Fibroblast of lung (primary cell): ENCODE results near the gene DLGAP1. TPM values are rescaled to one million over a fixed set of nuclear protein-coding genes. Genes with fewer than 3 reads are reported as not detected.
A peak's percentile ranks its signal among the peaks of the same experiment; 100 is the strongest.

Source experiments
- DNase-seq, 2 donors: peaks; one replicate each; pipeline versions ENCODE4 v3.0.0 to v3.0.0-alpha.2; 2010; ENCODE audit warnings: low read depth in 2 of 2
- H2AFZ ChIP-seq: 2 replicates; pipeline ENCODE4 v1.5.1; 2012; ENCODE audit warnings: low read length, control low read depth, inconsistent platforms
- H3K27ac ChIP-seq: 2 replicates; pipeline ENCODE4 v1.5.1; 2011; ENCODE audit warnings: low read length, control low read depth; ENCODE audit not compliant: insufficient read depth
- H3K27me3 ChIP-seq: 2 replicates; pipeline ENCODE4 v1.5.1; 2011; ENCODE audit warnings: mild to moderate bottlenecking, low read length; ENCODE audit not compliant: control insufficient read depth, insufficient read depth
- H3K36me3 ChIP-seq: 2 replicates; pipeline ENCODE4 v1.5.1; 2011; ENCODE audit warnings: low read length; ENCODE audit not compliant: control insufficient read depth, insufficient read depth
- H3K4me1 ChIP-seq: 2 replicates; pipeline ENCODE4 v1.5.1; 2011; ENCODE audit warnings: low read length; ENCODE audit not compliant: control insufficient read depth, insufficient read depth; ENCODE audit errors: extremely low read depth
- H3K4me2 ChIP-seq: 2 replicates; pipeline ENCODE4 v1.5.1; 2011; ENCODE audit warnings: low read length, control low read depth; ENCODE audit not compliant: insufficient read depth; ENCODE audit errors: extremely low read depth
- H3K4me3 ChIP-seq, 4 experiments: fragments of 200-600 bp in 1 of 4; sonication (generic) in 1 of 4; replicated peaks in 1 of 4; 2 replicates each; pipeline ENCODE4 v1.5.1; 2011 to 2016; ENCODE audit warnings: low read length in 4 of 4, low read depth in 3 of 4, mild to moderate bottlenecking in 3 of 4, control low read depth in 2 of 4, inconsistent platforms in 1 of 4, mixed read lengths in 1 of 4; ENCODE audit not compliant: insufficient read depth in 1 of 4; ENCODE audit errors: control extremely low read depth in 1 of 4
- H3K79me2 ChIP-seq: 2 replicates; pipeline ENCODE4 v1.5.1; 2012; ENCODE audit warnings: mild to moderate bottlenecking, low read length, inconsistent platforms; ENCODE audit not compliant: control insufficient read depth, insufficient read depth
- H3K9ac ChIP-seq: 2 replicates; pipeline ENCODE4 v1.5.1; 2011; ENCODE audit warnings: mild to moderate bottlenecking, low read length, control low read depth; ENCODE audit not compliant: insufficient read depth
- H3K9me3 ChIP-seq: 2 replicates; pipeline ENCODE4 v1.5.1; 2012; ENCODE audit warnings: low read depth, low read length; ENCODE audit not compliant: control insufficient read depth, insufficient read depth
- H4K20me1 ChIP-seq: 2 replicates; pipeline ENCODE4 v1.5.1; 2011; ENCODE audit warnings: low read length; ENCODE audit not compliant: control insufficient read depth, insufficient read depth; ENCODE audit errors: extremely low read depth
- EZH2 ChIP-seq: IDR thresholded peaks from 2 replicates; pipeline ENCODE4 v1.5.1; 2012; ENCODE audit warnings: low read length, control low read depth, mild to moderate bottlenecking; ENCODE audit errors: missing control alignments
- polyA plus RNA-seq, 2 donors: library from polyadenylated mRNA; depleted of rRNA in 1 of 2; stranded (reverse) in 1 of 2; unstranded in 1 of 2; fragments of >200 nt; gene quantifications; 2 replicates each; pipeline ENCODE4 v1.2.1, GENCODE V29; 2011 to 2012; ENCODE audit warnings: missing spikeins in 1 of 2
- total RNA-seq: library from RNA; depleted of rRNA; stranded (reverse); fragments of >200 nt; gene quantifications from 2 replicates; pipeline ENCODE4 v1.2.1, GENCODE V29; 2014
- TF ChIP-seq, protein P1 (sequence below), 2 donors: IDR thresholded peaks in 1 of 2; conservative IDR thresholded peaks in 1 of 2; 1 replicate in 1 of 2; 2 replicates in 1 of 2; pipeline ENCODE4 v1.5.1; 2011 to 2012; ENCODE audit warnings: low read length in 2 of 2, control low read depth in 1 of 2, inconsistent platforms in 1 of 2, low read depth in 1 of 2, mild to moderate bottlenecking in 1 of 2

The DLGAP1 gene
- total and polyA plus RNA-seq, 2 donors (not counting 1 experiment from before 2014, with no cell fraction given), result 0.16 to 0.17 TPM

- Histone ChIP-seq H3K27ac (no peak overlapping the region), H3K79me2 (no peaks in the 10 kb centered on the region), H3K9me3 (no peaks in the 10 kb centered on the region), H3K36me3 (no peaks in the 10 kb centered on the region), H3K4me2 (no peak overlapping the region), H4K20me1 (no peaks in the 10 kb centered on the region), H3K27me3 (no peaks in the 10 kb centered on the region), H3K4me1 (no peaks in the 10 kb centered on the region), H3K4me3 (no peak overlapping the region), H3K9ac (no peak overlapping the region), H2AFZ (no peak overlapping the region)
- no peak for TF ChIP-seq EZH2
- TF ChIP-seq, protein P1, sequence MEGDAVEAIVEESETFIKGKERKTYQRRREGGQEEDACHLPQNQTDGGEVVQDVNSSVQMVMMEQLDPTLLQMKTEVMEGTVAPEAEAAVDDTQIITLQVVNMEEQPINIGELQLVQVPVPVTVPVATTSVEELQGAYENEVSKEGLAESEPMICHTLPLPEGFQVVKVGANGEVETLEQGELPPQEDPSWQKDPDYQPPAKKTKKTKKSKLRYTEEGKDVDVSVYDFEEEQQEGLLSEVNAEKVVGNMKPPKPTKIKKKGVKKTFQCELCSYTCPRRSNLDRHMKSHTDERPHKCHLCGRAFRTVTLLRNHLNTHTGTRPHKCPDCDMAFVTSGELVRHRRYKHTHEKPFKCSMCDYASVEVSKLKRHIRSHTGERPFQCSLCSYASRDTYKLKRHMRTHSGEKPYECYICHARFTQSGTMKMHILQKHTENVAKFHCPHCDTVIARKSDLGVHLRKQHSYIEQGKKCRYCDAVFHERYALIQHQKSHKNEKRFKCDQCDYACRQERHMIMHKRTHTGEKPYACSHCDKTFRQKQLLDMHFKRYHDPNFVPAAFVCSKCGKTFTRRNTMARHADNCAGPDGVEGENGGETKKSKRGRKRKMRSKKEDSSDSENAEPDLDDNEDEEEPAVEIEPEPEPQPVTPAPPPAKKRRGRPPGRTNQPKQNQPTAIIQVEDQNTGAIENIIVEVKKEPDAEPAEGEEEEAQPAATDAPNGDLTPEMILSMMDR (conservative IDR thresholded peaks at IDR 0.05 in 1 of 2, IDR thresholded peaks at IDR 0.05 in 1 of 2; ENCODE audit: low read depth in 1 of 2, low read length in 2 of 2), result no peak
- peak in 1 of 2 donors; percentile 33 for DNase-seq
Measured at GRCh38 chr18:3554091-3554601, 901.0 kb downstream of the DLGAP1 start.

DNA sequence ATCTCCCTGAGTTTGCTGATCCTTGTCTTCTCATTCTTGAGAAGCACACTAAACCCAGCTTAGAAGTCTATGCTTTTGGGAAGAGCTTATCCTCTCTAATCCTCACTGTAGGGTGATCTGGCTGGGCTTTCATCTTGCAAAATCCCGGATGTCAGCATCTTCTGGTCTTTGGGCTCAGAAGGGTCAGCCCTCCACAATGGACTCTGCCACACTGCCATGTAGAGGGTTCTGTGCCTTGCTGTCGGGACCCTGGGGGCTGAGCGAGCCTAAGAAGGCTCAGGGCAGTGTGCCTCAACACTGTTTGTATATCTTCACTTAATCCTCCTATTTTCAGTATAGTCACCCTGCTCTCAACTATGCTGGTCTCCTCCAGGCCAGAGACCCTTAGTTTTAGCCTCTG is 902.8 kb downstream of the DLGAP1 start:
- TF ChIP-seq EZH2, result no peak
- TF ChIP-seq, protein P1 (conservative IDR thresholded peaks at IDR 0.05 in 1 of 2, IDR thresholded peaks at IDR 0.05 in 1 of 2; ENCODE audit: low read depth in 1 of 2, low read length in 2 of 2), result no peak

GRCh38 chr18:3547891-3548615 is 907.1 kb downstream of the DLGAP1 start:
- Histone ChIP-seq H3K9me3 (no peaks in the 10 kb centered on the region), H2AFZ (no peak overlapping the region), H3K27me3 (no peaks in the 10 kb centered on the region), H3K36me3 (no peaks in the 10 kb centered on the region), H3K4me1 (no peaks in the 10 kb centered on the region), H3K9ac (no peak overlapping the region), H3K4me3 (no peak overlapping the region), H3K27ac (no peak overlapping the region), H3K79me2 (no peaks in the 10 kb centered on the region), H4K20me1 (no peaks in the 10 kb centered on the region), H3K4me2 (no peak overlapping the region)
- no peak for DNase-seq
- no peak for TF ChIP-seq EZH2
- TF ChIP-seq, protein P1 (conservative IDR thresholded peaks at IDR 0.05 in 1 of 2, IDR thresholded peaks at IDR 0.05 in 1 of 2; ENCODE audit: low read depth in 1 of 2, low read length in 2 of 2), result no peak

More for the DNA sequence above, 902.8 kb downstream of the DLGAP1 start:
- H3K79me2 ChIP-seq, result no peaks in the 10 kb centered on the region
- H3K9me3 ChIP-seq, result no peaks in the 10 kb centered on the region
- no peaks in the 10 kb centered on the region for H3K36me3 ChIP-seq
- no peak overlapping the region for H3K9ac ChIP-seq
- no peak for DNase-seq
- no peak overlapping the region for H3K4me2 ChIP-seq
- H3K4me3 ChIP-seq, result no peak overlapping the region
- no peaks in the 10 kb centered on the region for H4K20me1 ChIP-seq
- H3K27me3 ChIP-seq, result no peaks in the 10 kb centered on the region
- no peak overlapping the region for H3K27ac ChIP-seq
- H3K4me1 ChIP-seq, result no peaks in the 10 kb centered on the region
- no peak overlapping the region for H2AFZ ChIP-seq
